Lower lobe of right lung (tissue), 2 donors: ENCODE measurements around the gene ADAMTS7. TPM values are rescaled to one million over a fixed set of nuclear protein-coding genes. Genes with fewer than 3 reads are reported as not detected.
A peak's percentile ranks its signal among the peaks of the same experiment; 100 is the strongest.
"Not testable (repeated sequence)": the region's sequence is repeated elsewhere in the genome, so short reads cannot be mapped to it uniquely, and the experiment has no call there.

Experiments used
- ATAC-seq, 2 donors: fragments of 200-7000 bp; cut with Tn5 transposase; one replicate each; pipeline ENCODE4 v1.9.1; 2020 to 2022; ENCODE audit warnings: mild to moderate bottlenecking in 2 of 2, moderate library complexity in 2 of 2
- DNase-seq: peaks from one replicate; pipeline ENCODE4 v3.0.0-alpha.2; 2020
- H3K27ac ChIP-seq: fragments of 200-600 bp; one replicate; pipeline ENCODE4 v1.8.0; 2022
- H3K27me3 ChIP-seq: fragments of 200-600 bp; one replicate; pipeline ENCODE4 v1.8.0; 2022; ENCODE audit warnings: low read depth
- H3K36me3 ChIP-seq: fragments of 200-600 bp; one replicate; pipeline ENCODE4 v1.8.0; 2022; ENCODE audit warnings: mild to moderate bottlenecking
- H3K4me1 ChIP-seq: fragments of 200-600 bp; one replicate; pipeline ENCODE4 v1.8.0; 2022
- H3K4me3 ChIP-seq: fragments of 200-600 bp; one replicate; pipeline ENCODE4 v1.8.0; 2022; ENCODE audit warnings: mild to moderate bottlenecking
- H3K9me3 ChIP-seq: fragments of 200-600 bp; one replicate; pipeline ENCODE4 v1.8.0; 2022
- intact Hi-C: fragments of 100-400 bp; cut with DNase I; formaldehyde crosslinking; loops from one replicate; pipeline ENCODE4 v1.11.0; 2022
- total RNA-seq: library from RNA; stranded (reverse); fragmentation: NEBNext Ultra II Directional; extraction: Animal tissue kit (Norgen Biotek cat#: 25700); gene quantifications from one replicate; pipeline ENCODE4 v1.2.1, GENCODE V29; 2021
- TF ChIP-seq, protein P1 (sequence below): fragments of 200-600 bp; IDR thresholded peaks from one replicate; pipeline ENCODE4 v1.8.0; 2022; ENCODE audit warnings: antibody characterized with exemption, mild to moderate bottlenecking
- donor health status: DM: no; HTN: yes; CAD: no; lungs with severe emphysema.

The ADAMTS7 gene
- total RNA-seq, 1 donor from 2014 or later: 5.3 TPM

DNA sequence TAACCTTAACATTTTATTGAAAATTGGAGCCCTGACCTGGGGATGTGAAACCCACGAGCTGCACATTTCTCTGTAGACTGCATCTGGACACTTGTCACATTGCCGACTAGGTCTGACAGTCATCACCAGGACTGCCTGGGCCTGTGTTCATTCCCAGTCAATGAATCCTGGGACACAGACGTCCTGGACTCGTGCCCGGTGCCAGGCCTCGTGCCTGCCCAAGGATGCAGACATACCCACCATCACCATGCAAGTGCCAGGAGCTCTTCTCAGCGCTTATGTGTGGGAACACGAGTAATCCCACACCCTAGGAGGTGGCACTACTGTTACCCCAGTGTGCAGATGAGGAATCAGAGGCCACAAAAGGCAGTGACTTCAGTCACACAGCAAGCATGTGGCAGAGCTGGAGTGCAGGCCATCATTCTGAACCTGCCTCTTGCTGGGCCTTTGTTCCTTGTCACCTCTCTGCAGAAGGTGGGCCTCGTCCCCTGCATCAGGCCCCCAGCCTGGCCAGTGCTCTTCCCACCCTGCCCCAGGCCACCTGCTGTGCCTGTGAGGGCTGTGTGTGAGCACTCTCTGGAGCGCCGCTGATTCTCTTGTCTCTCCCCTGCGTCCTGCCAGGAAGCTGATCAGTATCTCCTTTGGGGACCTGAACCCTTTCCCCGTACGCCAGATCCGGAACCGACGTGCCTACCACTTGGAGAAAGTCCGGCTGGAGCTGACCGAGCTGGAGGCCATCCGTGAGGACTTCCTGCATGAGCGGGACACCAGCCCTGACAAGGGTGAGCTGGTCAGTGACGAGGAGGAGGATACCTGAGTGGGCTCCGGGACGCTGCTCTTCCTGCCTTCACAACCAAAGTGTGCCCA is 58.5 kb downstream of the ADAMTS7 start:
- Histone ChIP-seq H3K9me3 (no peaks in the 10 kb centered on the region), H3K27ac (no peak overlapping the region), H3K27me3 (no peaks in the 10 kb centered on the region), H3K36me3 (no peaks in the 10 kb centered on the region), H3K4me3 (no peak overlapping the region), H3K4me1 (peaks cover 13% of the 10 kb centered on the region)
- TF ChIP-seq, protein P1, sequence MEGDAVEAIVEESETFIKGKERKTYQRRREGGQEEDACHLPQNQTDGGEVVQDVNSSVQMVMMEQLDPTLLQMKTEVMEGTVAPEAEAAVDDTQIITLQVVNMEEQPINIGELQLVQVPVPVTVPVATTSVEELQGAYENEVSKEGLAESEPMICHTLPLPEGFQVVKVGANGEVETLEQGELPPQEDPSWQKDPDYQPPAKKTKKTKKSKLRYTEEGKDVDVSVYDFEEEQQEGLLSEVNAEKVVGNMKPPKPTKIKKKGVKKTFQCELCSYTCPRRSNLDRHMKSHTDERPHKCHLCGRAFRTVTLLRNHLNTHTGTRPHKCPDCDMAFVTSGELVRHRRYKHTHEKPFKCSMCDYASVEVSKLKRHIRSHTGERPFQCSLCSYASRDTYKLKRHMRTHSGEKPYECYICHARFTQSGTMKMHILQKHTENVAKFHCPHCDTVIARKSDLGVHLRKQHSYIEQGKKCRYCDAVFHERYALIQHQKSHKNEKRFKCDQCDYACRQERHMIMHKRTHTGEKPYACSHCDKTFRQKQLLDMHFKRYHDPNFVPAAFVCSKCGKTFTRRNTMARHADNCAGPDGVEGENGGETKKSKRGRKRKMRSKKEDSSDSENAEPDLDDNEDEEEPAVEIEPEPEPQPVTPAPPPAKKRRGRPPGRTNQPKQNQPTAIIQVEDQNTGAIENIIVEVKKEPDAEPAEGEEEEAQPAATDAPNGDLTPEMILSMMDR: no peak
- peak; percentile 20 for DNase-seq
- ATAC-seq: no peak
- intact Hi-C loops: no loop called here

DNA sequence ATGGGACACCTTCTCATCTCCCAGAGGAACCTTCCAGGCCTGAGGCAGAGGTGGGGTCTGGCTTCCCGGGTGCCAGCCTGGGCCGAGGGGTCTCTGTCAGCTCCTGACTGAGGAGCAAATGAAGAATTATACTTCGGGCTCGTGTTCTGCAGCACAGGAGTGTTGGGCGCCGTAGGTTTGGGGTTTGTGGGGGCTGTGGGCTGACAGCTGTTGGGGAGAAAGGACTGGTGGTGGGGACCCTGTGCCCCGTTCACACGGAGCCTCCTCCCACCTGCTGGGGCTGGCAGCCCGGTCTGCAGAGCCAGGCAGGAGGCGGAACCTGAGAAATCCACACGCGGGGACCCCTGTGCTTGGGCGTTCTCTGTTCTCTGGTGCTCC is 59.7 kb downstream of the ADAMTS7 start:
- TF ChIP-seq, protein P1: no peak
- peak; percentile 41 for DNase-seq
- Histone ChIP-seq H3K4me3 (no peak overlapping the region), H3K9me3 (no peaks in the 10 kb centered on the region), H3K27ac (no peak overlapping the region), H3K27me3 (no peaks in the 10 kb centered on the region), H3K4me1 (peaks cover 4% of the 10 kb centered on the region), H3K36me3 (no peaks in the 10 kb centered on the region)
- no peak for ATAC-seq
- intact Hi-C loops: no loop called here

DNA sequence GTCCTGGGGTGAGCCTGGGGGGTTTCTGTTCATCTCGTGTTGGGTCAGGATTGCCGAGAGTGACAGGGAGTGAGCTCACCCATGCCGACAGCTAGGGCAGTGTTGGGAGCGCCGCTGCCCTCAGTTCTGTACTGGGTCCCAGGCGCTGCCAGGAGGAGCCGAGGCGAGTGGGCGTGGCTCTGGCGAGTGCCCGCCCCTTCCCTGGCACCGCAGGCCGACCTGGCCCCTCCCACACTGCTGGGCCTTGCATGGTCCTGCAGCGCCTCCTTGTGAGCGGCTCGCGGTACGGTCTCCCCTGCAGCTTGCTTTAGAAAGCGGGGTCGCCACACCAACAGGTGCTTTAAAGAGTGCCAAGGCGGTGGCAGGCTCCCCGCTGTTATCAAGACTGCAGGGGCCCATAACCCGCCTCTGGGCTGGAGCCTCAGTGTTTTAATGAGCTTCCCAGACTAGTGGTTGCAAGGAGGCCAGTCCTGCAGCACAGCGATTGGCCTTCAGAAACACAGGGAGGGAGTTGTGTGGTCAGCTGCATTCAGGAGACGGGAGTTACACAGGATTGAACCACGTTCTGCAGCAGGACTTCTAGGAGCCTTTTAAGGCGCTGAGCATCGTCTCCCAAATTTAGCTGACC is 60.2 kb downstream of the ADAMTS7 start:
- TF ChIP-seq, protein P1: peak; percentile 62
- H3K4me1 ChIP-seq, H3K36me3 ChIP-seq, intact Hi-C loops, H3K27ac ChIP-seq, H3K9me3 ChIP-seq, H3K27me3 ChIP-seq: not testable (repeated sequence)
- peak overlapping the region; percentile 25 for H3K4me3 ChIP-seq
- DNase-seq (peak; percentile 95), ATAC-seq (peak; percentile 98 to 99)

DNA sequence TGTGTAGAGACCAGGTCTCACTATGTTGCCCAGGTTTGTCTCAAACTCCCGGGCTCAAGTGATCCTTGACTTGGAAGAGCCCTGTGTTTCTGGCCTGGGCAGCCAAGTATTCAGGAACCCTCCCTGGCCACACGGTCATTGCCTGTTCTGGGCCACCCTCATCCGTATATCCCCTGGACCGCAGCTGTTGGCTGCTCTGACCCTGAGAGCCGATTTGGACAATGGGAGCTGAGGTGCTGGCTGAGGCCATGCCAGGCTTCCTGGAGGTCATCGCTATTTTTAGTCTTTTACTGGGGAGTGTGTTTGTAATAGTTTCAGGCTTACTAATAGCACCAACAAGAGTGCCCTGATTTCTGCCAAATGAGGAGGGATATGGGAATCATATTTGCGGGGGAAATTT is 60.7 kb downstream of the ADAMTS7 start:
- intact Hi-C loops: no loop called here
- Histone ChIP-seq H3K4me1 (peaks cover 4% of the 10 kb centered on the region), H3K27me3 (no peaks in the 10 kb centered on the region), H3K9me3 (no peaks in the 10 kb centered on the region), H3K36me3 (no peaks in the 10 kb centered on the region), H3K4me3 (peak overlapping the region; percentile 25), H3K27ac (no peak overlapping the region)
- TF ChIP-seq, protein P1: no peak
- peak; percentile 38 to 69 for ATAC-seq
- DNase-seq: no peak

DNA sequence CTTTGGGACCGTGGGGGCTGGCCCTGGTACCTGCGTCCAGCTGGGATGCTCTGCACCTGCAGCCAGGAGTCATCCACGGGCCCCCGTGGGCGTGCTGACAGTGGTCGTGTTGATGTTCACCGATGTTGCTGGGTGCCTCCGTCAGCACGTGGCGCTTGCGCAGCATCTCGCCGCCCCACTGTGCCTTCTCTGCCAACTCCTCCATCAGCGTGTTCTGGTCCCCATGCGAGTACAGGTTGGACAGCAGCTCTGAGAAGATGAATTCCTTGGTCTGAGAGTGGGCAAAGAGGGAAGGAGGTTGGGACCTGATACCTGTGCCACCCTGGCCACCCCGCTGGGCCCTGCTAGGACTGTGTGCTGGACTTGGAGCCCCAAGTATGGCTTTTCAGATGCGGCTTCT is 61.4 kb downstream of the ADAMTS7 start:
- DNase-seq (no peak), ATAC-seq (no peak)
- no peak overlapping the region for H3K27ac ChIP-seq

DNA sequence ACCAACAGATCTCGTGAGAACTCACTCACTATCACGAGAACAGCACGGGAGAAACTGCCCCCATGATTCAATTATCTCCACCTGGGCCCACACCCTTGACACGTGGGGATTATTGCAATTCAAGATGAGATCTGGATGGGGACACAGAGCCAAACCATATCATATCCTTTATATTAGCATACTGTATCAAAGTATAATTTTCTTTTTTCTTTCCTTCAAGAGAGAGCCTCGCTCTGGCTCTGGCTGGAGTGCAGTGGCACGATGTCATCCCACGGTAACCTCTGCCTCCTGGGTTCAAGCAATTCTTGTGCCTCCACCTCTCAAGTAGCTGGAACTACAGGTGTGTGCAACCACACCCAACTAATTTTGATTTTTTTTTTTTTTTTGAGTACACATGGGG is 63.4 kb downstream of the ADAMTS7 start:
- H3K9me3 ChIP-seq, H3K36me3 ChIP-seq, intact Hi-C loops, H3K27ac ChIP-seq, H3K4me3 ChIP-seq, ATAC-seq, H3K4me1 ChIP-seq, H3K27me3 ChIP-seq: not testable (repeated sequence)
- DNase-seq: peak; percentile 6

More for the DNA sequence above, 61.4 kb downstream of the ADAMTS7 start:
- H3K27me3 ChIP-seq: no peaks in the 10 kb centered on the region
- TF ChIP-seq, protein P1: no peak
- peaks cover 4% of the 10 kb centered on the region for H3K4me1 ChIP-seq
- H3K9me3 ChIP-seq: no peaks in the 10 kb centered on the region
- intact Hi-C loops: no loop called here
- no peak overlapping the region for H3K4me3 ChIP-seq
- H3K36me3 ChIP-seq: no peaks in the 10 kb centered on the region

DNA sequence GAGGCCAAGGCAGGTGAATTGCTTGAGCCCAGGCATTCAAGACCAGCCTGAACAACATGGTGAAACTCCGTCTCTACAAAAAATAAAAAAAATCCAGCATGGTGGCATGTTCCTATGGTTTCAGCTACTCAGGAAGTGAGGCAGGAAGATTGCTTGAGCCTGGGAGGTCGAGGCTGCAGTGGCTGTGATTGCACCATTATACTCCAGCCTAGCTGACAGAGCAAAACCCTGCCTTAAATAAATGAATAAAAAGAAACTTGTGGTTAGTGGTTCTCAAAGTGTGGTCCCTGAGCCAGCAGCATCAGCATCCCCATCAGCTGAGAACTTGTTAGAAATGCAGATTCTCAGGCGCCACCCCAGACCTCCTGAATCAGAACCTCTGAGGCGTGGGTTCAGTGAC is 69.6 kb downstream of the ADAMTS7 start:
- H3K27ac ChIP-seq, DNase-seq, intact Hi-C loops, H3K9me3 ChIP-seq, H3K4me1 ChIP-seq, H3K27me3 ChIP-seq, H3K4me3 ChIP-seq, ATAC-seq, H3K36me3 ChIP-seq: not testable (repeated sequence)
